NB4 (cell line): ENCODE measurements around the gene C12orf42.
"Not testable (repeated sequence)": the region's sequence is repeated elsewhere in the genome, so short reads cannot be mapped to it uniquely, and the experiment has no call there.

Experiments
- DNase-seq: peaks from one replicate; pipeline ENCODE4 v3.0.0; 2010; ENCODE audit warnings: low read depth
- H3K4me3 ChIP-seq: one replicate; pipeline ENCODE4 v1.5.1; 2011; ENCODE audit warnings: mild to moderate bottlenecking, low read depth, low read length, moderate library complexity
- MYC ChIP-seq: IDR thresholded peaks from 2 replicates; pipeline ENCODE4 v1.6.1; 2011; ENCODE audit warnings: low read depth, low read length
- POLR2A ChIP-seq: IDR thresholded peaks from 2 replicates; pipeline ENCODE4 v1.6.1; 2011; ENCODE audit warnings: mild to moderate bottlenecking; ENCODE audit not compliant: insufficient read length; ENCODE audit errors: extremely low read depth
- TF ChIP-seq, protein P1 (sequence below): IDR thresholded peaks from one replicate; pipeline ENCODE4 v1.5.1; 2012; ENCODE audit warnings: low read depth, low read length
- TF ChIP-seq, protein P2 (sequence below): IDR thresholded peaks from 2 replicates; pipeline ENCODE4 v1.6.1; 2011; ENCODE audit warnings: low read depth, low read length

C12orf42 gene

DNA sequence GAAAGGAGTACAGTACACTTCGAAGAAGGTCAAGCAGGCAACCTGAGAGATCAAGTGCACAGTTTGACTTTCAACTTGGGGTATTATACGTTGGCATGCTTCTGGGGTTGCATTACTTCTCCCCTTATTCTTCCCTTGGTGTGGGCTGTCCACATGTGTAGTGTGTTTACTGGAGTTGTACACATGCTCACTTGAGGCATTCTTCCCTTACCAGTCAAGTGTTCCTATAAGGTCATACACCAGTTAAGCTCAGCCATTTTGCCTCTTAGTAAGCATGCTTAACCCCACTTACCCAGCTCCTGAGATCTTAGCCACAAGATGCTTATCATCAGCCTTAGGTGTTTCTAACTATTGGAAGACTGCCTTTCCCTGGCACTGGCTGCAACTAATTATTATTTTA is 63.8 kb downstream of the C12orf42 start:
- DNase-seq, result no peak
- no peak overlapping the region for H3K4me3 ChIP-seq
- no peak for TF ChIP-seq POLR2A
- TF ChIP-seq, protein P1, sequence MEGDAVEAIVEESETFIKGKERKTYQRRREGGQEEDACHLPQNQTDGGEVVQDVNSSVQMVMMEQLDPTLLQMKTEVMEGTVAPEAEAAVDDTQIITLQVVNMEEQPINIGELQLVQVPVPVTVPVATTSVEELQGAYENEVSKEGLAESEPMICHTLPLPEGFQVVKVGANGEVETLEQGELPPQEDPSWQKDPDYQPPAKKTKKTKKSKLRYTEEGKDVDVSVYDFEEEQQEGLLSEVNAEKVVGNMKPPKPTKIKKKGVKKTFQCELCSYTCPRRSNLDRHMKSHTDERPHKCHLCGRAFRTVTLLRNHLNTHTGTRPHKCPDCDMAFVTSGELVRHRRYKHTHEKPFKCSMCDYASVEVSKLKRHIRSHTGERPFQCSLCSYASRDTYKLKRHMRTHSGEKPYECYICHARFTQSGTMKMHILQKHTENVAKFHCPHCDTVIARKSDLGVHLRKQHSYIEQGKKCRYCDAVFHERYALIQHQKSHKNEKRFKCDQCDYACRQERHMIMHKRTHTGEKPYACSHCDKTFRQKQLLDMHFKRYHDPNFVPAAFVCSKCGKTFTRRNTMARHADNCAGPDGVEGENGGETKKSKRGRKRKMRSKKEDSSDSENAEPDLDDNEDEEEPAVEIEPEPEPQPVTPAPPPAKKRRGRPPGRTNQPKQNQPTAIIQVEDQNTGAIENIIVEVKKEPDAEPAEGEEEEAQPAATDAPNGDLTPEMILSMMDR, result no peak

GRCh38 chr12:103431387-103431786 is 64.4 kb downstream of the C12orf42 start:
- no peak for DNase-seq
- TF ChIP-seq, protein P2, sequence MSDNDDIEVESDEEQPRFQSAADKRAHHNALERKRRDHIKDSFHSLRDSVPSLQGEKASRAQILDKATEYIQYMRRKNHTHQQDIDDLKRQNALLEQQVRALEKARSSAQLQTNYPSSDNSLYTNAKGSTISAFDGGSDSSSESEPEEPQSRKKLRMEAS, result no peak
- TF ChIP-seq POLR2A, result no peak
- TF ChIP-seq, protein P1, result no peak
- no peak overlapping the region for H3K4me3 ChIP-seq

DNA sequence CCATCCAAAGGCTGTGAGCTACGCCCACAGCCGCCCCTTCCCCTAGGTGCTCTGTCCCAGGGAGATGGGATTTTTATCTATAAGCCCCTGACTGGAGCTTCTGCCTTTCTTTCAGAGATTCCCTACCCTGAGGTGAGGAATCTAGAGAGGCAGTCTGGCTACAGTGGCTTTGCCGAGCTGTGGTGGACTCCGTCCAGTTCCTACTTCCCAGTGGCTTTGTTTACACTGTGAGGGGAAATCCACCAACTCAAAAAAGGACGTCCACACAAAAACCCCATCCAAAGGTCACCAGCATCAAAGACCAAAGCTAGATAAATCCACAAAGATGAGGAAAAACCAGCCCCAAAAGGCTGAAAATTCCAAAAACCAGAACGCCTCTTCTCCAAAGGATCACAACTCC is 70.1 kb downstream of the C12orf42 start:
- H3K4me3 ChIP-seq, DNase-seq: not testable (repeated sequence)

- H3K4me3 ChIP-seq, DNase-seq: not testable (repeated sequence)
These were observed 70.8 kb downstream of the C12orf42 start for GRCh38 chr12:103424849-103425586.

GRCh38 chr12:103423516-103423910 is 72.3 kb downstream of the C12orf42 start:
- no peak overlapping the region for H3K4me3 ChIP-seq
- DNase-seq, result no peak
- TF ChIP-seq, protein P1, result no peak
- TF ChIP-seq MYC, result no peak
- TF ChIP-seq, protein P2, result no peak
- TF ChIP-seq POLR2A, result no peak

DNA sequence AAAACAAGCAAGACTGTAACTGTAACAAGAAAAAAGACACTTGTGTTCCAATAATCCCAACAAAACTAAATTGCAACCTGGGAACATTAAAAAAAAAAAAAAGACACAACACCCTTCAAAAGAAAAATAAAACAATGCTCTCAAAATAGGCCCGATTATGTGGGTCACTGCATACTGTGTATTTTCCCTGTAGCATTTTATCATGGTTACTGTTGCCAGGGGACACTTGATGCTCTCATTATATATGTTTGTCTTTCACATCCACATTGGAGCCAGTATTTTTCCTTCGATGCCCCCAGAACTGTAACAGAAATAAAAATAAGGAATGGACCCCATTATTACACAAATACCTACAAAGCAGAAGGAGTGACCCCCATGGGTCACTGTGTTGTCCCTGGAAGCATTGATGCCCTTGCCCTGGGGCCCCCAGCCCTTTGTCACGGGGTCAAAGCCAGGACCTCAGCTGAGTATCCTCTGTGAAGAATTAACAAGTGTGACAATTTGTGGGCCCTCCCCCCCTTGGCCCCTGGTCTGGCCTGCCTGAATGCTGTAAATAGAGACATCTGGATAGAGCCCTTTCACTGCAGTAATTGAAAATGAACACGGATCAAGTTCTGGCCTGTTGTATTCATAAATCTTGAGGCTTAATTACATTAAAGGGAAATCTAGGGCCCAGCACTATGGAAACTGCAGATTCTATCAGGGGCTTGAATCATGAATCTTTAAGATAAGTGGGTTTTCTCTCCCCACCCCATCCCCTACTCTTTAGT is 72.8 kb downstream of the C12orf42 start:
- no peak for TF ChIP-seq POLR2A
- TF ChIP-seq MYC, result no peak
- TF ChIP-seq, protein P2, result no peak
- TF ChIP-seq, protein P1, result no peak
- H3K4me3 ChIP-seq, result no peak overlapping the region
- no peak for DNase-seq

- H3K4me3 ChIP-seq, result no peak overlapping the region
- no peak for DNase-seq
- TF ChIP-seq POLR2A (no peak), MYC (no peak)
- TF ChIP-seq, protein P2, result no peak
- TF ChIP-seq, protein P1, result no peak
These were observed 73.4 kb downstream of the C12orf42 start for GRCh38 chr12:103422328-103422727.
